OCI-LY3 (cell line): Measurements from ENCODE around the gene MOSPD3.

Source experiments
- H2AFZ ChIP-seq: fragments of 200-600, 300-600 bp; shearing (Covaris generic); 2 replicates; pipeline ENCODE4 v1.6.0; 2014; ENCODE audit warnings: antibody characterized with exemption, low read depth, low read length
- H3K27ac ChIP-seq: fragments of 200-600, 300-600 bp; sonication (generic); 2 replicates; pipeline ENCODE4 v1.5.1; 2014; ENCODE audit warnings: mild to moderate bottlenecking, low read length, moderate library complexity, mixed read lengths
- H3K27me3 ChIP-seq: fragments of 200-600, 300-600 bp; sonication (generic); 2 replicates; pipeline ENCODE4 v1.6.1; 2014; ENCODE audit warnings: low read depth, low read length, mixed read lengths
- H3K36me3 ChIP-seq: fragments of 200-600, 300-600 bp; sonication (generic); replicated peaks from 2 replicates; pipeline ENCODE3; 2014; ENCODE audit warnings: low read depth, low read length, mixed read lengths
- H3K4me1 ChIP-seq: fragments of 300-600, 200-600 bp; sonication (generic); 2 replicates; pipeline ENCODE4 v1.6.1; 2014; ENCODE audit warnings: low read length, mixed read lengths
- H3K4me2 ChIP-seq: fragments of 200-600, 300-600 bp; sonication (generic); 2 replicates; pipeline ENCODE4 v1.6.1; 2014; ENCODE audit warnings: low read length, mixed read lengths
- H3K4me3 ChIP-seq: fragments of 300-600, 200-600 bp; sonication (generic); 2 replicates; pipeline ENCODE4 v1.5.1; 2014; ENCODE audit warnings: antibody characterized with exemption, mild to moderate bottlenecking, low read length, moderate library complexity
- H3K79me2 ChIP-seq: fragments of 300-600, 200-600 bp; shearing (Covaris generic); 2 replicates; pipeline ENCODE4 v1.6.1; 2014; ENCODE audit warnings: mild to moderate bottlenecking, low read length, mixed read lengths
- H3K9ac ChIP-seq: fragments of 300-600, 200-600 bp; shearing (Covaris generic); 2 replicates; pipeline ENCODE4 v1.6.0; 2014; ENCODE audit warnings: mild to moderate bottlenecking, low read length, moderate library complexity
- H3K9me3 ChIP-seq: fragments of 200-600, 300-600 bp; shearing (Covaris generic); 2 replicates; pipeline ENCODE4 v1.6.1; 2014; ENCODE audit warnings: low read length, mixed read lengths; ENCODE audit not compliant: insufficient read depth
- H4K20me1 ChIP-seq: fragments of 200-600, 300-600 bp; sonication (generic); 2 replicates; pipeline ENCODE4 v1.6.1; 2016; ENCODE audit warnings: low read length, mixed read lengths; ENCODE audit not compliant: insufficient read depth
- EZH2phosphoT487 ChIP-seq: fragments of 200-600 bp; shearing (Covaris generic); IDR thresholded peaks from 2 replicates; pipeline ENCODE4 v1.6.1; 2018; ENCODE audit warnings: antibody characterized with exemption, mixed run types, low read depth
- TF ChIP-seq, protein P1 (sequence below): fragments of 200-600, 300-600 bp; sonication (generic); IDR thresholded peaks from 2 replicates; pipeline ENCODE4 v1.5.1; 2014; ENCODE audit warnings: antibody characterized with exemption, low read length, low read depth

The MOSPD3 gene

DNA sequence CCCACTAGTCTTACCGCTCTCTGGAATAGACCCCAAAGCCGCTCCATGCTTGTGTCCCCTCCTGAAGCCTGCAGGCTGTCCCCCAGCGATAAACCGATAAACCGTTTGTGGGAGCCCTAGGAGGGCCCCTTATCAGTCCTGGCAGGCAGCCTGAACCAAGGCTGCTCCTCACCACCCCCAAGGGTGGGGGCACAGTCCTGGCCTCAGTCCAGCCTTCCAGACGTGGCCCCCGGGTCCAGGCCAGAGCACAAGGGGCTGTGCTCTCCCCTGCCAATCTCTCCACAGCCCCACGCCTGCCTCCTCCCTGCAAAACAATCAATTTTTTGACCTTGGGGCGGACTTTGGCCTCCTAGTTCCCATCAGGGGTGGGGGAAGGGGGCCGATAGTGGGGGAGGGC lies 29.1 kb downstream of the MOSPD3 start, which contains the start of gene TFR2:
TFR2 (minus strand) TSS at position 90 of the 397 bp plus-strand sequence; CDS start at position 47, 43 bp downstream.
- H3K4me3 ChIP-seq: peak within 1 kb of the TSS; percentile 68
- H4K20me1 ChIP-seq: no peaks in the 10 kb centered on the region
- no peaks in the 10 kb centered on the region for H3K36me3 ChIP-seq
- peak within 1 kb of the TSS; percentile 73 for H3K4me2 ChIP-seq
- no peaks in the 10 kb centered on the region for H3K79me2 ChIP-seq
- no peaks in the 10 kb centered on the region for H3K9me3 ChIP-seq
- no peak within 1 kb of the TSS for H2AFZ ChIP-seq
- TF ChIP-seq, protein P1, sequence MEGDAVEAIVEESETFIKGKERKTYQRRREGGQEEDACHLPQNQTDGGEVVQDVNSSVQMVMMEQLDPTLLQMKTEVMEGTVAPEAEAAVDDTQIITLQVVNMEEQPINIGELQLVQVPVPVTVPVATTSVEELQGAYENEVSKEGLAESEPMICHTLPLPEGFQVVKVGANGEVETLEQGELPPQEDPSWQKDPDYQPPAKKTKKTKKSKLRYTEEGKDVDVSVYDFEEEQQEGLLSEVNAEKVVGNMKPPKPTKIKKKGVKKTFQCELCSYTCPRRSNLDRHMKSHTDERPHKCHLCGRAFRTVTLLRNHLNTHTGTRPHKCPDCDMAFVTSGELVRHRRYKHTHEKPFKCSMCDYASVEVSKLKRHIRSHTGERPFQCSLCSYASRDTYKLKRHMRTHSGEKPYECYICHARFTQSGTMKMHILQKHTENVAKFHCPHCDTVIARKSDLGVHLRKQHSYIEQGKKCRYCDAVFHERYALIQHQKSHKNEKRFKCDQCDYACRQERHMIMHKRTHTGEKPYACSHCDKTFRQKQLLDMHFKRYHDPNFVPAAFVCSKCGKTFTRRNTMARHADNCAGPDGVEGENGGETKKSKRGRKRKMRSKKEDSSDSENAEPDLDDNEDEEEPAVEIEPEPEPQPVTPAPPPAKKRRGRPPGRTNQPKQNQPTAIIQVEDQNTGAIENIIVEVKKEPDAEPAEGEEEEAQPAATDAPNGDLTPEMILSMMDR: no peak
- TF ChIP-seq EZH2phosphoT487: no peak
- no peak within 1 kb of the TSS for H3K27ac ChIP-seq
- H3K9ac ChIP-seq: no peak within 1 kb of the TSS
- H3K4me1 ChIP-seq: peaks cover 10% of the 10 kb centered on the region
- peaks cover 10% of the 10 kb centered on the region; the same call in 1 of the 2 replicates for H3K27me3 ChIP-seq

DNA sequence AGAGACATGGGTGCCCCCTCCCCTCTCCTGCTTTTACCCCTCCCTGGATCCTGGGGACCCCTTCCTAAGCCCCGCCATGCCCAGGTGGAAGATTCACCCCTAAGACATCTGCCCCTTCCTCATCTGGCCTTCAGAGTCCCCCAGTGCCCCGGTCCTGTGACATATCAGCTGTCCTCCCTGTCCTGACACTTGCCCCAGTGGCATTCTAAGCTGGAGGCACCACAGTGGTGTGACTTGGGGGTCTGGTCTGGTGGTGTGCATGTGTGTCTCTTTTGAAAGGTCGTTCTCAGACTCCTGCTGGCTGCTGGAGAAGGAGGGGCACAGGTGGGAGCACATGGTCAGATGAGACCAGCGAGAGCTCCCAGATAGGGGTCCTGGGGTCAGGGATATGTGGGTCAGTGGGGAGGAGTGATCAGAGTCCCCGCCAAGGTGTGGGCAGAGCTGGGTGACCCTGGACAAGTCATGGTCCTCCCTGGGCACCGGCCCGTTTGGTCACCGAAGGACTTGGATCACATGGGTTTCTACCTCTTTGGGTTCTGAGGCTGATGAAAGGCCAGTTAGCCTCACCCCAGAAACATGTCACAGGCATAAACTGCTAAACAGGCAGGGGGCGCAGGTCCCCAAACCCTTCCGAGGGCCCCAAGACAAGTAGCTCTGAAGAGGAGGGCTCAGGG lies 29.7 kb downstream of the MOSPD3 start:
- H4K20me1 ChIP-seq: no peaks in the 10 kb centered on the region
- H3K4me3 ChIP-seq: peak overlapping the region; percentile 68
- no peak overlapping the region for H2AFZ ChIP-seq
- TF ChIP-seq, protein P1: 0 out of 2 replicates have a peak, but pooled peaks have one; percentile 10
- no peak for TF ChIP-seq EZH2phosphoT487
- peaks cover 10% of the 10 kb centered on the region; the same call in 1 of the 2 replicates for H3K27me3 ChIP-seq
- H3K9ac ChIP-seq: no peak overlapping the region
- no peaks in the 10 kb centered on the region for H3K79me2 ChIP-seq
- H3K27ac ChIP-seq: no peak overlapping the region
- no peaks in the 10 kb centered on the region for H3K36me3 ChIP-seq
- no peaks in the 10 kb centered on the region for H3K9me3 ChIP-seq
- H3K4me2 ChIP-seq: peak overlapping the region; percentile 73
- peaks cover 10% of the 10 kb centered on the region for H3K4me1 ChIP-seq

DNA sequence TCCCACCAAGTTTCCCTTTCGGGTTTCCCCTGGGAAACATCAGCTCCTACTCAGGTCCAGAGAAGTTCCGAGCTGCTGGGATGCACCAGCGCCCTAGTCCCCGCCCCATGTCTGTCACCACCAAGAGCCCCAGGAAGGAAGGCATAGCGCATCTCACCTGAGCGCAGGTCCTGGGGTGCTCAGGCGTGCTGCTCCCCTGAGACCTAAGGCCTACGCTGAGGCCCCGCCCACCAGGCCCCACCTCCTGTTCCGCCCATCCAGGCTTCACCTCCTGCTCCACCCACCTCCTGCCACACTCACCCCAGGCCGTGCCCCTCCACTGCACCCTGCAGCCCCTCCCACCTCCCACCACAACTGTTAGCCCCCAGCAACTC lies 30.2 kb downstream of the MOSPD3 start:
- Histone ChIP-seq H3K4me2 (peak overlapping the region; percentile 73), H3K27me3 (peaks cover 10% of the 10 kb centered on the region; the same call in 1 of the 2 replicates), H3K9me3 (no peaks in the 10 kb centered on the region), H3K36me3 (no peaks in the 10 kb centered on the region), H3K27ac (no peak overlapping the region), H3K4me1 (peaks cover 10% of the 10 kb centered on the region), H4K20me1 (no peaks in the 10 kb centered on the region), H3K79me2 (no peaks in the 10 kb centered on the region), H2AFZ (no peak overlapping the region), H3K4me3 (peak overlapping the region; percentile 68), H3K9ac (no peak overlapping the region)
- TF ChIP-seq, protein P1: no peak
- TF ChIP-seq EZH2phosphoT487: no peak

DNA sequence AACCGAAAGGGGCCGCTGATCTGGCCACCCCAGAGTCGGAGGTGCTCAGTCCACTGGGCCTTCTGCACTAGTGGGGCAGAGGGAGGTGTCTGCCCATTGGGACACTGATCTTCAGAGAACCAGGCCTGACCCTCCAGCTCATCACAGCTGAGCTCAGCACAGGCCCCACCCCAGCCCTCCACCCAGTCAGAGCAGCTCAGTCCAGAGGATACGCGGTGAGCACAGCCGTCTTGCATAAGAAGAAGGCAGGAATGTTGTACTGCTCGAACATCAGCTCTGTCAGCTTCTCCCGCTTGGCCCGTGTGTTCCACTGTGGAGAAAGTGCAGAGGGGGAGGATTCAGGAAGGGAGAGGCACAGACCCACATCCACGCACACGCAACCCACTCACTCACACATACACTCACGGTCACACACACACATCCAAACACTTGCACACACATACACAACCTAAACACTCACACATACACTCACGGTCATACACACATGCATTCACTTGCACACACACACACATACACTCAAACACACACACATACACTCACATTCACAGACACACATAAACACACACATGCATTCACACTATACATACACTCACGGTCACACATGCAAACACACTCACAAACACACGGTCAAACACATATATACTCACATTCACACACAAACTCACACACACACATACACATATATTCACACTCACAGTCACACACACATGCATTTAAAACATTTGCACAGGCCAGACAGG lies 37.7 kb downstream of the MOSPD3 start:
- TF ChIP-seq, protein P1: no peak
- TF ChIP-seq EZH2phosphoT487: no peak
- Histone ChIP-seq H3K9me3 (no peaks in the 10 kb centered on the region), H3K4me3 (no peak overlapping the region), H3K4me1 (no peaks in the 10 kb centered on the region), H3K9ac (no peak overlapping the region), H3K36me3 (no peaks in the 10 kb centered on the region), H3K4me2 (no peak overlapping the region), H2AFZ (no peak overlapping the region), H3K79me2 (no peaks in the 10 kb centered on the region), H3K27ac (no peak overlapping the region), H4K20me1 (no peaks in the 10 kb centered on the region), H3K27me3 (peaks cover 6% of the 10 kb centered on the region; the same call in 1 of the 2 replicates)
